Adrenal gland (tissue), 12 donors: ENCODE data around the gene ELK4. TPM values are rescaled to one million over a fixed set of nuclear protein-coding genes. Genes with fewer than 3 reads are reported as not detected.

Experiments used
- DNase-seq, 7 donors: peaks; one replicate each; pipeline ENCODE4 v3.0.0-alpha.2; 2019 to 2020
- H3K27ac ChIP-seq, 5 donors: fragments of 200-600 bp; sonication (generic) in 4 of 5; 1 replicate in 3 of 5; 2 replicates in 2 of 5; pipeline versions ENCODE4 v1.5.1 to v1.8.0; 2016 to 2020; ENCODE audit warnings: mild to moderate bottlenecking in 1 of 5
- H3K27me3 ChIP-seq: fragments of 200-600 bp; 2 replicates; pipeline ENCODE4 v1.8.0; 2021
- H3K36me3 ChIP-seq, 2 donors: fragments of 200-600 bp; replicated peaks in 1 of 2; 1 replicate in 1 of 2; 2 replicates in 1 of 2; pipeline versions ENCODE4 v1.5.1 to v1.8.0; 2018 to 2022
- H3K4me1 ChIP-seq, 2 donors: fragments of 200-600 bp; replicated peaks in 1 of 2; 1 replicate in 1 of 2; 2 replicates in 1 of 2; pipeline versions ENCODE4 v1.5.1 to v1.8.0; 2018 to 2021
- H3K4me3 ChIP-seq, 4 donors: fragments of 200-600 bp; sonication (generic) in 3 of 4; one replicate each; pipeline ENCODE4 v1.5.1; 2016 to 2018
- H3K9me3 ChIP-seq, 3 donors: fragments of 200-600 bp; sonication (generic) in 1 of 3; replicated peaks in 1 of 3; 1 replicate in 2 of 3; 2 replicates in 1 of 3; pipeline versions ENCODE4 v1.5.1 to v1.8.0; 2016 to 2021
- CTCF ChIP-seq, 6 experiments: fragments of 450-650 bp in 4 of 6; fragments of 200-600 bp in 2 of 6; sonication (generic) in 1 of 6; IDR thresholded peaks; 1 replicate in 5 of 6; 2 replicates in 1 of 6; pipeline versions ENCODE4 v1.5.1 to v1.8.0; 2016 to 2021; ENCODE audit warnings: antibody characterized with exemption in 6 of 6, mild to moderate bottlenecking in 2 of 6, moderate library complexity in 1 of 6
- POLR2A ChIP-seq, 2 donors: fragments of 450-650 bp; IDR thresholded peaks; one replicate each; pipeline ENCODE4 v1.6.1; 2017; ENCODE audit warnings: antibody characterized with exemption in 2 of 2, mild to moderate bottlenecking in 2 of 2, moderate library complexity in 1 of 2
- WGBS, 4 donors: extraction: QIAGEN DNeasy Blood & Tissue Kit in 2 of 4; methylation state at CpG; one replicate each; pipeline versions ENCODE4 v1.1.5 to v1.1.7; 2013 to 2017; 5-methylcytosine and 5-hydroxymethylcytosine counted together
- intact Hi-C, 2 donors: fragments of 100-400 bp; cut with DNase I; formaldehyde crosslinking; loops; one replicate each; pipeline versions ENCODE4 v1.14.1 to v1.15.0; 2022 to 2023
- polyA plus RNA-seq, 3 donors: library from polyadenylated mRNA; stranded (reverse); fragments of 200-250 nt in 2 of 3; fragments of 350-450 nt in 1 of 3; fragmentation: Illumina TruSeq in 1 of 3; extraction: RNeasy Lipid Tissue Mini Kit (QIAGEN cat#74804) in 1 of 3; gene quantifications; one replicate each; pipeline ENCODE4 v1.2.3, GENCODE V29; 2013 to 2014
- total RNA-seq, 9 donors: library from RNA; depleted of rRNA in 4 of 9; stranded (reverse); fragments of >200 nt in 4 of 9; fragments of 120-200 nt in 1 of 9; fragmentation: NEBNext Ultra II Directional in 1 of 9; extraction: Animal tissue kit (Norgen Biotek cat#: 25700) in 1 of 9; gene quantifications; one replicate each; pipeline versions ENCODE4 v1.1.0 to v1.2.4, GENCODE V29; 2013 to 2023
- donor health status: healthy with polysubstance abuse.
- donor health status: Bipolar disorder and iron deficiency.
- donor health status: DM: yes; HTN: yes; CAD: no.
- donor health status: DM: no; HTN: no; CAD: no.
- donor health status: DM: no; HTN: no; CAD: no.
- donor health status: DM: yes; HTN: yes; CAD: no.

ELK4 gene
- total and polyA plus RNA-seq, 12 donors, result 3.6 to 40.2 (median 14.0) TPM

GRCh38 chr1:205576805-205577761 is 54.7 kb downstream of the ELK4 start:
- H3K27me3 ChIP-seq, result no peaks in the 10 kb centered on the region
- H3K4me1 ChIP-seq, result peaks cover 0 to 4% of the 10 kb centered on the region in 2 donors
- H3K9me3 ChIP-seq, result no peaks in the 10 kb centered on the region
- 84 to 88% (median 86%) methylated on average over 21 to 22 of the region's 22 CpGs for WGBS, 4 donors
- DNase-seq, result peak in 1 of 7 donors; percentile 29
- no peaks in the 10 kb centered on the region for H3K36me3 ChIP-seq
- no peak overlapping the region for H3K27ac ChIP-seq
- H3K4me3 ChIP-seq, result no peak overlapping the region
- TF ChIP-seq POLR2A (IDR thresholded peaks at IDR 0.05) (no peak), CTCF (IDR thresholded peaks at IDR 0.05) (no peak)
- intact Hi-C loops, result no loop called here

GRCh38 chr1:205576011-205576410 is 55.8 kb downstream of the ELK4 start:
- H3K27me3 ChIP-seq, result no peaks in the 10 kb centered on the region
- intact Hi-C loops, result no loop called here
- no peak overlapping the region for H3K27ac ChIP-seq

GRCh38 chr1:205575294-205575885 is 56.4 kb downstream of the ELK4 start:
- no peak overlapping the region for H3K4me3 ChIP-seq
- no peaks in the 10 kb centered on the region for H3K36me3 ChIP-seq
- no peak for DNase-seq
- peaks cover 5% of the 10 kb centered on the region for H3K27me3 ChIP-seq
- intact Hi-C loops, result no loop called here
- WGBS, 4 donors, result 50 to 82% (median 65%) methylated on average over 1 of the region's 1 CpG; no CpG with 5 or more reads in 1 of the 4 donors
- H3K4me1 ChIP-seq, result peaks cover 0 to 4% of the 10 kb centered on the region in 2 donors
- H3K9me3 ChIP-seq, result no peaks in the 10 kb centered on the region
- no peak for TF ChIP-seq POLR2A (IDR thresholded peaks at IDR 0.05)
- no peak for TF ChIP-seq CTCF (IDR thresholded peaks at IDR 0.05)
- H3K27ac ChIP-seq, result no peak overlapping the region

More at GRCh38 chr1:205576011-205576410, 55.8 kb downstream of the ELK4 start:
- Histone ChIP-seq H3K9me3 (no peaks in the 10 kb centered on the region), H3K4me1 (peaks cover 0 to 4% of the 10 kb centered on the region in 2 donors), H3K36me3 (no peaks in the 10 kb centered on the region), H3K4me3 (no peak overlapping the region)
- DNase-seq, result no peak
- TF ChIP-seq CTCF (IDR thresholded peaks at IDR 0.05), result no peak
- TF ChIP-seq POLR2A (IDR thresholded peaks at IDR 0.05), result no peak
- WGBS, 4 donors, result 70 to 85% (median 82%) methylated on average over 3 of the region's 3 CpGs

- Histone ChIP-seq H3K27ac (no peak overlapping the region), H3K36me3 (no peaks in the 10 kb centered on the region), H3K4me1 (no peaks in the 10 kb centered on the region), H3K4me3 (no peak overlapping the region), H3K27me3 (peaks cover 29% of the 10 kb centered on the region), H3K9me3 (no peaks in the 10 kb centered on the region)
- no peak for DNase-seq
- whole genome bisulfite sequencing, 4 donors, result 64 to 91% (median 83%) methylated on average over 1 of the region's 1 CpG
- no peak for TF ChIP-seq POLR2A (IDR thresholded peaks at IDR 0.05)
- no peak for TF ChIP-seq CTCF (IDR thresholded peaks at IDR 0.05)
- intact Hi-C loops, result no loop called here
These were observed 59.4 kb downstream of the ELK4 start for GRCh38 chr1:205572421-205572820.
